ENCODE results near the gene UPB1. TPM values are rescaled to one million over a fixed set of nuclear protein-coding genes. Genes with fewer than 3 reads are reported as not detected.

The UPB1 gene
- total RNA-seq, 3 donors from 2014 or later (not counting 1 experiment from before 2014, with no cell fraction given): 0.33 to 1.6 (median 0.50) TPM

GRCh38 chr22:24559471-24559870 is 64.3 kb downstream of the UPB1 start:
- Mint-ChIP-seq H3K9me3 (no peaks in the 10 kb centered on the region), H3K36me3 (no peaks in the 10 kb centered on the region), H3K4me3 (no peak overlapping the region), H3K27ac (peak overlapping the region in 1 of 2 donors; percentile 0), H3K4me1 (peaks cover 54 to 64% of the 10 kb centered on the region in 2 donors), H3K27me3 (ENCODE audit: low read depth in 2 of 2) (no peaks in the 10 kb centered on the region)
- intact Hi-C loops (cut with micrococcal nuclease): no loop called here
- DNase-seq (no peak), ATAC-seq (no peak)
- Histone ChIP-seq H3K4me1 (ENCODE audit: control insufficient read depth, insufficient read depth, low read length) (peaks cover 12% of the 10 kb centered on the region), H3K4me3 (ENCODE audit: low read length) (no peak overlapping the region), H3K36me3 (ENCODE audit: control insufficient read depth, insufficient read depth, low read length) (peaks cover 37% of the 10 kb centered on the region), H3K27ac (ENCODE audit: low read length) (no peak overlapping the region), H3K9me3 (ENCODE audit: control insufficient read depth, insufficient read depth, low read length) (no peaks in the 10 kb centered on the region), H3K27me3 (ENCODE audit: control insufficient read depth, insufficient read depth, low read length) (no peaks in the 10 kb centered on the region)
- 84% methylated on average over 4 of the region's 4 CpGs for WGBS (ENCODE audit: insufficient coverage)
- TF ChIP-seq, protein P1, sequence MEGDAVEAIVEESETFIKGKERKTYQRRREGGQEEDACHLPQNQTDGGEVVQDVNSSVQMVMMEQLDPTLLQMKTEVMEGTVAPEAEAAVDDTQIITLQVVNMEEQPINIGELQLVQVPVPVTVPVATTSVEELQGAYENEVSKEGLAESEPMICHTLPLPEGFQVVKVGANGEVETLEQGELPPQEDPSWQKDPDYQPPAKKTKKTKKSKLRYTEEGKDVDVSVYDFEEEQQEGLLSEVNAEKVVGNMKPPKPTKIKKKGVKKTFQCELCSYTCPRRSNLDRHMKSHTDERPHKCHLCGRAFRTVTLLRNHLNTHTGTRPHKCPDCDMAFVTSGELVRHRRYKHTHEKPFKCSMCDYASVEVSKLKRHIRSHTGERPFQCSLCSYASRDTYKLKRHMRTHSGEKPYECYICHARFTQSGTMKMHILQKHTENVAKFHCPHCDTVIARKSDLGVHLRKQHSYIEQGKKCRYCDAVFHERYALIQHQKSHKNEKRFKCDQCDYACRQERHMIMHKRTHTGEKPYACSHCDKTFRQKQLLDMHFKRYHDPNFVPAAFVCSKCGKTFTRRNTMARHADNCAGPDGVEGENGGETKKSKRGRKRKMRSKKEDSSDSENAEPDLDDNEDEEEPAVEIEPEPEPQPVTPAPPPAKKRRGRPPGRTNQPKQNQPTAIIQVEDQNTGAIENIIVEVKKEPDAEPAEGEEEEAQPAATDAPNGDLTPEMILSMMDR (IDR thresholded peaks at IDR 0.05): no peak

GRCh38 chr22:24563246-24563645 is 68.1 kb downstream of the UPB1 start:
- H3K36me3 Mint-ChIP-seq: no peaks in the 10 kb centered on the region
- H3K4me3 Mint-ChIP-seq: no peak overlapping the region
- no peak overlapping the region for H3K27ac ChIP-seq (ENCODE audit: low read length)
- peaks cover 24 to 51% of the 10 kb centered on the region in 2 donors for H3K4me1 Mint-ChIP-seq
- H3K4me1 ChIP-seq (ENCODE audit: control insufficient read depth, insufficient read depth, low read length): no peaks in the 10 kb centered on the region
- no peaks in the 10 kb centered on the region for H3K9me3 ChIP-seq (ENCODE audit: control insufficient read depth, insufficient read depth, low read length)
- ATAC-seq (no peak), DNase-seq (no peak)
- H3K9me3 Mint-ChIP-seq: no peaks in the 10 kb centered on the region
- TF ChIP-seq, protein P1 (IDR thresholded peaks at IDR 0.05): no peak
- peaks cover 38% of the 10 kb centered on the region for H3K36me3 ChIP-seq (ENCODE audit: control insufficient read depth, insufficient read depth, low read length)
- H3K27ac Mint-ChIP-seq: no peak overlapping the region
- intact Hi-C loops (cut with micrococcal nuclease): no loop called here
- H3K4me3 ChIP-seq (ENCODE audit: low read length): no peak overlapping the region
- 91% methylated on average over 2 of the region's 2 CpGs for WGBS (ENCODE audit: insufficient coverage)
- H3K27me3 Mint-ChIP-seq (ENCODE audit: low read depth in 2 of 2): no peaks in the 10 kb centered on the region
- no peaks in the 10 kb centered on the region for H3K27me3 ChIP-seq (ENCODE audit: control insufficient read depth, insufficient read depth, low read length)

DNA sequence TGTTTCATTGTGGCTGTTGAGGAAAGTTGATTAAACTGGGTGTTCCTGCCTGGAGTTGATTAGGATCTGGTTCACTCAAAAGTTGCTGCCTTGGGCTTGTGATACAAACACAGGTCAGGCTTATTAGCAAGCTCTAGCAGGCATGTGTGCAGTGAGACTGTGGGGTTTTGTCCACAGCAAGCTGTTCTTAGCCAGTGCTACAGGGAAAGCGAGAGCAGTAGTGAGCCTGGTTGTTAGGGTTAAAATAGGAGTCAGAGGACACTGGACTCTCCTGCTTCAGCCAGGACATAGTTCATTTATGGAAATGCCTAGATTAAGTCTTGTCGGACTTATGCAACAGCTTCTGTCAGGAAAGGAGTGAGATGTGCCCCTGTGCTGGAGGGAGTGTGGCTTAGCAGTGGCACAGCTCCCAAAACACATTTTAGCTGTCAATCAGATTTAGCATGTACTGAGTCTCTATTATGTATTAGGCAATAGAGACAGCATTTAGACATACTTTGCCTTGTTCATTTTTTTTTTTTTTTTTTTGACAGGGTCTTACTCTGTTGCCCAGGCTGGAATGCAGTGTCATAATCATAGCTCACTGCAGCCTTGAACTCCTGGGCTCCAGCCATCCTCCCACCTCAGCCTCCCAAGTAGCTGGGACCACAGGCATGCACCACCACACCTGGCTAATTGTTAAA is 69.4 kb downstream of the UPB1 start:
- Mint-ChIP-seq H3K9me3 (no peaks in the 10 kb centered on the region), H3K27me3 (ENCODE audit: low read depth in 2 of 2) (no peaks in the 10 kb centered on the region), H3K27ac (peak overlapping the region in 1 of 2 donors; percentile 60), H3K4me1 (peaks cover 19 to 43% of the 10 kb centered on the region in 2 donors), H3K4me3 (no peak overlapping the region), H3K36me3 (no peaks in the 10 kb centered on the region)
- 91% methylated on average over 2 of the region's 2 CpGs for WGBS (ENCODE audit: insufficient coverage)
- H3K9me3 ChIP-seq (ENCODE audit: control insufficient read depth, insufficient read depth, low read length): no peaks in the 10 kb centered on the region
- TF ChIP-seq, protein P1 (IDR thresholded peaks at IDR 0.05): no peak
- DNase-seq (no peak), ATAC-seq (no peak)
- no peaks in the 10 kb centered on the region for H3K27me3 ChIP-seq (ENCODE audit: control insufficient read depth, insufficient read depth, low read length)
- no peak overlapping the region for H3K4me3 ChIP-seq (ENCODE audit: low read length)
- intact Hi-C loops (cut with micrococcal nuclease): no loop called here
- H3K4me1 ChIP-seq (ENCODE audit: control insufficient read depth, insufficient read depth, low read length): no peaks in the 10 kb centered on the region
- H3K27ac ChIP-seq (ENCODE audit: low read length): no peak overlapping the region
- peaks cover 34% of the 10 kb centered on the region for H3K36me3 ChIP-seq (ENCODE audit: control insufficient read depth, insufficient read depth, low read length)

- H3K9me3 Mint-ChIP-seq: no peaks in the 10 kb centered on the region
- peaks cover 37% of the 10 kb centered on the region for H3K36me3 ChIP-seq (ENCODE audit: control insufficient read depth, insufficient read depth, low read length)
- no peak overlapping the region for H3K4me3 Mint-ChIP-seq
- H3K27ac ChIP-seq (ENCODE audit: low read length): no peak overlapping the region
- TF ChIP-seq, protein P1 (IDR thresholded peaks at IDR 0.05): no peak
- no peaks in the 10 kb centered on the region for H3K27me3 ChIP-seq (ENCODE audit: control insufficient read depth, insufficient read depth, low read length)
- intact Hi-C loops (cut with micrococcal nuclease): no loop called here
- H3K4me1 ChIP-seq (ENCODE audit: control insufficient read depth, insufficient read depth, low read length): no peaks in the 10 kb centered on the region
- H3K9me3 ChIP-seq (ENCODE audit: control insufficient read depth, insufficient read depth, low read length): no peaks in the 10 kb centered on the region
- no peaks in the 10 kb centered on the region for H3K36me3 Mint-ChIP-seq
- H3K27ac Mint-ChIP-seq: no peak overlapping the region
- H3K4me1 Mint-ChIP-seq: peaks cover 19 to 43% of the 10 kb centered on the region in 2 donors
- ATAC-seq: no peak
- DNase-seq: no peak
- 88% methylated on average over 2 of the region's 2 CpGs for WGBS (ENCODE audit: insufficient coverage)
- no peaks in the 10 kb centered on the region for H3K27me3 Mint-ChIP-seq (ENCODE audit: low read depth in 2 of 2)
- no peak overlapping the region for H3K4me3 ChIP-seq (ENCODE audit: low read length)
These were observed 69.9 kb downstream of the UPB1 start for GRCh38 chr22:24565077-24565476.
